GM20431 (cell line): ENCODE results near the gene CARD10.
"Not testable (repeated sequence)": the region's sequence is repeated elsewhere in the genome, so short reads cannot be mapped to it uniquely, and the experiment has no call there.

ENCODE experiments used
- in situ Hi-C: fragments of 300-500 bp; cut with MseI, MboI; formaldehyde crosslinking; loops from one replicate; pipeline ENCODE4 v1.15.0; 2020; ENCODE audit warnings: low sequenced_read_pairs; ENCODE audit not compliant: unreplicated experiment

Gene CARD10

GRCh38 chr22:37527081-37527752, 8.0 kb upstream of the CARD10 start:
- in situ Hi-C loops: not testable (repeated sequence)

GRCh38 chr22:37526376-37526775, 7.2 kb upstream of the CARD10 start:
- in situ Hi-C loops: no loop called here

GRCh38 chr22:37525746-37526350, 6.6 kb upstream of the CARD10 start:
- in situ Hi-C loops: no loop called here

- in situ Hi-C loops: no loop called here
Observed at GRCh38 chr22:37525073-37525745, 6.0 kb upstream of the CARD10 start.

GRCh38 chr22:37522482-37522881, 3.3 kb upstream of the CARD10 start:
- in situ Hi-C loops: no loop called here

- in situ Hi-C loops: no loop called here
Observed at GRCh38 chr22:37521236-37521739, 2.1 kb upstream of the CARD10 start.

- in situ Hi-C loops: no loop called here
Observed at GRCh38 chr22:37520776-37521191, 1.6 kb upstream of the CARD10 start.

GRCh38 chr22:37518509-37519267, 527 bp downstream of the CARD10 start:
- in situ Hi-C loops: no loop called here

- in situ Hi-C loops: no loop called here
Observed at GRCh38 chr22:37517826-37518450, 1.3 kb downstream of the CARD10 start.

GRCh38 chr22:37516456-37516855, 2.8 kb downstream of the CARD10 start:
- in situ Hi-C loops: no loop called here

GRCh38 chr22:37515901-37516300, 3.3 kb downstream of the CARD10 start:
- in situ Hi-C loops: no loop called here

GRCh38 chr22:37514526-37515051, 4.6 kb downstream of the CARD10 start:
- in situ Hi-C loops: no loop called here

- in situ Hi-C loops: no loop called here
Observed at GRCh38 chr22:37511395-37512104, 7.7 kb downstream of the CARD10 start.

- in situ Hi-C loops: no loop called here
Observed at GRCh38 chr22:37510091-37510490, 9.1 kb downstream of the CARD10 start.

GRCh38 chr22:37509059-37509860, 10.0 kb downstream of the CARD10 start:
- in situ Hi-C loops: no loop called here

GRCh38 chr22:37508431-37508992, 10.7 kb downstream of the CARD10 start:
- in situ Hi-C loops: no loop called here

- in situ Hi-C loops: no loop called here
Observed at GRCh38 chr22:37507731-37508130, 11.5 kb downstream of the CARD10 start.

GRCh38 chr22:37505989-37506388, 13.2 kb downstream of the CARD10 start:
- in situ Hi-C loops: no loop called here
